SJCRH30 (cell line): ENCODE data around the gene TEX13D. TPM values are rescaled to one million over a fixed set of nuclear protein-coding genes. Genes with fewer than 3 reads are reported as not detected.
"Not testable (repeated sequence)": the region's sequence is repeated elsewhere in the genome, so short reads cannot be mapped to it uniquely, and the experiment has no call there.

Experiments used
- DNase-seq, 2 experiments: peaks; one replicate each; pipeline ENCODE4 v3.0.0-alpha.2; 2015 to 2020
- H3K27ac ChIP-seq: fragments of 250-450 bp; sonication (Bioruptor Pico); 2 replicates; pipeline ENCODE4 v1.5.1; 2020; ENCODE audit warnings: mild to moderate bottlenecking, moderate library complexity
- H3K27me3 ChIP-seq: fragments of 250-450 bp; sonication (Bioruptor Pico); 2 replicates; pipeline ENCODE4 v1.5.1; 2020; ENCODE audit warnings: mild to moderate bottlenecking, moderate library complexity
- H3K36me3 ChIP-seq: fragments of 250-450 bp; sonication (Bioruptor Pico); 2 replicates; pipeline ENCODE4 v1.5.1; 2020; ENCODE audit warnings: mild to moderate bottlenecking, moderate library complexity
- H3K4me1 ChIP-seq: fragments of 250-450 bp; sonication (Bioruptor Pico); 2 replicates; pipeline ENCODE4 v1.5.1; 2020; ENCODE audit warnings: mild to moderate bottlenecking, moderate library complexity
- H3K4me3 ChIP-seq: fragments of 250-450 bp; sonication (Bioruptor Pico); 2 replicates; pipeline ENCODE4 v1.5.1; 2020; ENCODE audit warnings: mild to moderate bottlenecking, moderate library complexity
- H3K9me3 ChIP-seq: fragments of 250-450 bp; sonication (Bioruptor Pico); replicated peaks from 2 replicates; pipeline ENCODE4 v1.5.1; 2020; ENCODE audit warnings: mild to moderate bottlenecking, moderate library complexity
- total RNA-seq: library from RNA; depleted of rRNA; stranded (reverse); fragments of >200 nt; shearing (Covaris generic); gene quantifications from 2 replicates; pipeline ENCODE4 v1.2.3, GENCODE V29; 2014; rRNA removed

The TEX13D gene
- not detected in 2 replicates for total RNA-seq

GRCh38 chrX:124332481-124333424, at the start of gene TEX13D:
Gene TEX13D, plus strand, starts transcription at chrX:124332660. Its CDS starts 258 bp downstream, at chrX:124332918.
- Histone ChIP-seq H3K27me3 (no peaks in the 10 kb centered on the region), H3K27ac (no peak within 1 kb of the TSS), H3K4me3 (no peak within 1 kb of the TSS), H3K9me3 (no peaks in the 10 kb centered on the region), H3K4me1 (no peaks in the 10 kb centered on the region), H3K36me3 (no peaks in the 10 kb centered on the region)
- no peak for DNase-seq

- Histone ChIP-seq H3K27ac (no peak overlapping the region), H3K4me1 (no peaks in the 10 kb centered on the region), H3K27me3 (no peaks in the 10 kb centered on the region), H3K9me3 (no peaks in the 10 kb centered on the region), H3K36me3 (no peaks in the 10 kb centered on the region), H3K4me3 (no peak overlapping the region)
- DNase-seq = no peak
Measured at GRCh38 chrX:124289443-124289842, 43.0 kb upstream of the TEX13D start.

GRCh38 chrX:124293810-124294209, 38.6 kb upstream of the TEX13D start:
- Histone ChIP-seq H3K9me3 (no peaks in the 10 kb centered on the region), H3K4me1 (no peaks in the 10 kb centered on the region), H3K27me3 (no peaks in the 10 kb centered on the region), H3K4me3 (no peak overlapping the region), H3K27ac (no peak overlapping the region), H3K36me3 (no peaks in the 10 kb centered on the region)
- no peak for DNase-seq

GRCh38 chrX:124299323-124299722, 33.1 kb upstream of the TEX13D start:
- not testable (repeated sequence) for DNase-seq, H3K4me1 ChIP-seq, H3K9me3 ChIP-seq, H3K4me3 ChIP-seq, H3K27ac ChIP-seq, H3K36me3 ChIP-seq, H3K27me3 ChIP-seq

GRCh38 chrX:124300405-124300804, 32.1 kb upstream of the TEX13D start:
- H3K27ac ChIP-seq = no peak overlapping the region
- H3K4me3 ChIP-seq = no peak overlapping the region
- no peaks in the 10 kb centered on the region for H3K36me3 ChIP-seq
- no peaks in the 10 kb centered on the region for H3K27me3 ChIP-seq
- no peak for DNase-seq
- H3K4me1 ChIP-seq = no peaks in the 10 kb centered on the region
- 0 out of 2 replicates have a peak, but pooled peaks cover 2% of the 10 kb centered on the region for H3K9me3 ChIP-seq

GRCh38 chrX:124307253-124307907, 25.1 kb upstream of the TEX13D start:
- no peak overlapping the region for H3K4me3 ChIP-seq
- H3K27ac ChIP-seq = no peak overlapping the region
- H3K36me3 ChIP-seq = no peaks in the 10 kb centered on the region
- H3K27me3 ChIP-seq = no peaks in the 10 kb centered on the region
- H3K9me3 ChIP-seq = no peaks in the 10 kb centered on the region
- no peak for DNase-seq
- H3K4me1 ChIP-seq = no peaks in the 10 kb centered on the region

GRCh38 chrX:124325732-124326131, 6.7 kb upstream of the TEX13D start:
- Histone ChIP-seq H3K9me3 (no peaks in the 10 kb centered on the region), H3K4me3 (no peak overlapping the region), H3K36me3 (no peaks in the 10 kb centered on the region), H3K27me3 (no peaks in the 10 kb centered on the region), H3K27ac (no peak overlapping the region), H3K4me1 (no peaks in the 10 kb centered on the region)
- no peak for DNase-seq

GRCh38 chrX:124328765-124329164, 3.7 kb upstream of the TEX13D start:
- Histone ChIP-seq H3K9me3 (no peaks in the 10 kb centered on the region), H3K27ac (no peak overlapping the region), H3K4me3 (no peak overlapping the region), H3K4me1 (no peaks in the 10 kb centered on the region), H3K36me3 (no peaks in the 10 kb centered on the region), H3K27me3 (no peaks in the 10 kb centered on the region)
- no peak for DNase-seq

GRCh38 chrX:124333862-124334261, 1.4 kb downstream of the TEX13D start:
- no peaks in the 10 kb centered on the region for H3K27me3 ChIP-seq
- no peaks in the 10 kb centered on the region for H3K9me3 ChIP-seq
- no peaks in the 10 kb centered on the region for H3K36me3 ChIP-seq
- no peak overlapping the region for H3K27ac ChIP-seq
- H3K4me1 ChIP-seq = no peaks in the 10 kb centered on the region
- no peak for DNase-seq
- H3K4me3 ChIP-seq = no peak overlapping the region

- H3K27ac ChIP-seq, H3K9me3 ChIP-seq, H3K36me3 ChIP-seq, H3K4me3 ChIP-seq, H3K27me3 ChIP-seq, DNase-seq, H3K4me1 ChIP-seq: not testable (repeated sequence)
Measured at GRCh38 chrX:124334555-124334954, 2.1 kb downstream of the TEX13D start.

- DNase-seq = no peak
- Histone ChIP-seq H3K9me3 (no peaks in the 10 kb centered on the region), H3K4me3 (no peak overlapping the region)
Measured at GRCh38 chrX:124335598-124335997, 3.1 kb downstream of the TEX13D start.

GRCh38 chrX:124337916-124338315, 5.5 kb downstream of the TEX13D start:
- H3K36me3 ChIP-seq = no peaks in the 10 kb centered on the region; the same call in 1 of the 2 replicates
- no peaks in the 10 kb centered on the region for H3K4me1 ChIP-seq
- DNase-seq = no peak
- H3K4me3 ChIP-seq = no peak overlapping the region
- H3K27ac ChIP-seq = no peak overlapping the region
- H3K27me3 ChIP-seq = 0 out of 2 replicates have a peak, but pooled peaks cover 3% of the 10 kb centered on the region
- no peaks in the 10 kb centered on the region for H3K9me3 ChIP-seq

More at GRCh38 chrX:124335598-124335997, 3.1 kb downstream of the TEX13D start:
- Histone ChIP-seq H3K27ac (no peak overlapping the region), H3K4me1 (no peaks in the 10 kb centered on the region), H3K27me3 (no peaks in the 10 kb centered on the region), H3K36me3 (no peaks in the 10 kb centered on the region; the same call in 1 of the 2 replicates)

- Histone ChIP-seq H3K4me3 (no peak overlapping the region), H3K36me3 (no peaks in the 10 kb centered on the region; the same call in 1 of the 2 replicates), H3K9me3 (no peaks in the 10 kb centered on the region), H3K4me1 (no peaks in the 10 kb centered on the region), H3K27ac (no peak overlapping the region), H3K27me3 (0 out of 2 replicates have a peak, but pooled peaks cover 3% of the 10 kb centered on the region)
- no peak for DNase-seq
Measured at GRCh38 chrX:124338733-124339514, 6.5 kb downstream of the TEX13D start.

GRCh38 chrX:124341396-124342132, 9.1 kb downstream of the TEX13D start:
- no peak for DNase-seq
- H3K9me3 ChIP-seq = no peaks in the 10 kb centered on the region
- no peak overlapping the region for H3K4me3 ChIP-seq
- 0 out of 2 replicates have a peak, but pooled peaks cover 3% of the 10 kb centered on the region for H3K27me3 ChIP-seq
- H3K27ac ChIP-seq = no peak overlapping the region
- H3K4me1 ChIP-seq = no peaks in the 10 kb centered on the region
- no peaks in the 10 kb centered on the region; the same call in 1 of the 2 replicates for H3K36me3 ChIP-seq
